Skeletal muscle satellite cell (primary cell): ENCODE results near the gene CRADD.
"Not testable (repeated sequence)": the region's sequence is repeated elsewhere in the genome, so short reads cannot be mapped to it uniquely, and the experiment has no call there.

Source experiments
- H3K27me3 ChIP-seq: 2 replicates; pipeline ENCODE4 v1.7.0; 2013; ENCODE audit warnings: low read length; ENCODE audit not compliant: control insufficient read depth, insufficient read depth
- H3K36me3 ChIP-seq: 2 replicates; pipeline ENCODE4 v1.7.0; 2013; ENCODE audit warnings: mild to moderate bottlenecking, control low read depth, low read length; ENCODE audit not compliant: insufficient read depth
- H3K4me1 ChIP-seq: 2 replicates; pipeline ENCODE4 v1.7.0; 2013; ENCODE audit warnings: low read length; ENCODE audit not compliant: control insufficient read depth, insufficient read depth
- H3K4me2 ChIP-seq: 2 replicates; pipeline ENCODE4 v1.7.0; 2013; ENCODE audit warnings: mild to moderate bottlenecking, low read length
- H3K4me3 ChIP-seq: 2 replicates; pipeline ENCODE4 v1.7.0; 2013; ENCODE audit warnings: low read length
- H3K9ac ChIP-seq: 2 replicates; pipeline ENCODE4 v1.7.0; 2013; ENCODE audit warnings: mild to moderate bottlenecking, low read depth, low read length, moderate library complexity
- H3K9me3 ChIP-seq: replicated peaks from 2 replicates; pipeline ENCODE4 v1.7.0; 2013; ENCODE audit warnings: mild to moderate bottlenecking, control low read depth, low read length

The CRADD gene

DNA sequence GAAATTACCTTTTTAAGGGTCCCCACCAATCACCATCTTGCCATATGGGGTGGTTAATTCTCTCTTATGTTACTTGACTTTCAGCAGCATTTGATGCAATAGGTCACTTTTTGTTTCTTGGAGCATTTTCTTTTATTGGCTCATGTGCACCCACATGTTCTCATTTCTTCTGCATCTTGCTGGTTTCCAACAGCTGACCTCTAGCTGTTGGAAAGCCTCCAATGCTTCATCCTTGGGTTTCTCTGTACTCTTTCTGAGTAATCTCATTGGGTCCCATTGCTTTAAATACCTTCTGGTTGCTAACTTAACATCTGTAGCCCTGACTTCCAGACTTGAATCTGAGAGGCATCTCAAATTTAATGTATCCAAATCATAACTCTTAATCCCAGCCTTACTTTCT, 116.8 kb downstream of the CRADD start:
- Histone ChIP-seq H3K27me3 (no peaks in the 10 kb centered on the region), H3K9ac (no peak overlapping the region), H3K4me3 (no peak overlapping the region), H3K4me2 (no peak overlapping the region), H3K4me1 (peaks cover 45% of the 10 kb centered on the region), H3K9me3 (no peaks in the 10 kb centered on the region), H3K36me3 (no peaks in the 10 kb centered on the region)

DNA sequence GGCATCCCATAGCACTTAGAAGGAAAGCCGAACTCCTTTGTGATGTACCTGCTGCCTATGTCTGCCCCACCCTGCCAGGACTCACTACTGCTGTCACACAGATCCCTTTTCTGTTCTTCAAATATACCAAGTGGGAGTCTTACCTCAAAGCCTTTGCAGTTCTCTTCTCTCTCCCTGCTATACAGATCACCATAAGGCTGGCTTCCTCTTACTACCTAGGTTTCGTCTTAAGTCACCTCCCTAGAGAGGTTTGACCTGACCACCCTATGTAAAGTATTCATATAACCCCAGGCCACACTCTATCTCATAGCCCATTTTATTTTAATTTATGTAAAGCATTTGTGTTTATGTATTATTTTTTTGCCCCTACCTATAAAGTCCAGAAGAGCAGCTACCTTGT, 117.6 kb downstream of the CRADD start:
- no peaks in the 10 kb centered on the region for H3K27me3 ChIP-seq
- no peak overlapping the region for H3K4me2 ChIP-seq
- no peak overlapping the region for H3K4me3 ChIP-seq
- no peaks in the 10 kb centered on the region for H3K9me3 ChIP-seq
- H3K4me1 ChIP-seq: peaks cover 37% of the 10 kb centered on the region
- no peaks in the 10 kb centered on the region for H3K36me3 ChIP-seq
- H3K9ac ChIP-seq: no peak overlapping the region

DNA sequence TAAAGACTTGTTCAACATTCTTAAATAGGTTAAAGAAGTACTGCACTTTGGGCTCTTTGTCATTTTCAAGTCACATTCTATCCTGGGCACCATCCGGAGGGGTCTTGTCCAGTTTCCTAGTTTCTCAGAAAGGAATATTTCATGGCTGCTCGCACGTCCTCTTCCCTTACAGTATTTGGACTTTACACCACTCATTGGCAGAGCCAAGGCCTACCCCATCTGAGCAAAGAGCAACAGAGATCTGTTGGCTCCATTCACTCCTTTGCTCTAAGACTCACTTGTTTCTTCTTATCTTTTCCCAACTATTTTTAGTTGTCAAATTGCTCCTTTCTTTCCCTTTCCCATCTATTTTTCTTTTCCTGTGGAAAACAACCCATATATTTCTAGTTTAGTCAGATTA, 118.2 kb downstream of the CRADD start:
- Histone ChIP-seq H3K27me3 (no peaks in the 10 kb centered on the region), H3K9ac (no peak overlapping the region), H3K4me1 (peaks cover 31% of the 10 kb centered on the region), H3K36me3 (no peaks in the 10 kb centered on the region), H3K4me3 (no peak overlapping the region), H3K4me2 (no peak overlapping the region), H3K9me3 (no peaks in the 10 kb centered on the region)

DNA sequence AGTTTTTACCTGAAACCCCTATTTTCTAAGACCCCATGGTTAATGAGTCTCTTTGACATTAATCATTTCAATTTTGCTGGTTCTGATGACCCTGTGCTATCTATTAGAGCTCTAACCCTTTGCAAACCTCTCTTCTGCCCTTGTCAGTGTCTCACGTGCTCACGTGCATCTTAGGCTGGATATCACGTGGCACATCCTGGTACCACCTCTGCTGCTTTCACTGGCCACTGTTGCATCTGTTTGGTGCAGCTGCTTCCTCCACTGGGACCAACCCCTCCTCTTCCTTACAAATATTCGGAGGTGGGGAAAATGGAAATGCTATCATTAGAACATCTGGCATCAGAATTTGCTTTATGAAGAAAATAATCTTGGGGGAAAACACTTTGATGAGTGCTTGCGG, 119.6 kb downstream of the CRADD start:
- Histone ChIP-seq H3K36me3 (no peaks in the 10 kb centered on the region), H3K4me3 (no peak overlapping the region), H3K9me3 (no peaks in the 10 kb centered on the region), H3K27me3 (no peaks in the 10 kb centered on the region), H3K4me1 (peaks cover 21% of the 10 kb centered on the region), H3K9ac (no peak overlapping the region), H3K4me2 (no peak overlapping the region)

DNA sequence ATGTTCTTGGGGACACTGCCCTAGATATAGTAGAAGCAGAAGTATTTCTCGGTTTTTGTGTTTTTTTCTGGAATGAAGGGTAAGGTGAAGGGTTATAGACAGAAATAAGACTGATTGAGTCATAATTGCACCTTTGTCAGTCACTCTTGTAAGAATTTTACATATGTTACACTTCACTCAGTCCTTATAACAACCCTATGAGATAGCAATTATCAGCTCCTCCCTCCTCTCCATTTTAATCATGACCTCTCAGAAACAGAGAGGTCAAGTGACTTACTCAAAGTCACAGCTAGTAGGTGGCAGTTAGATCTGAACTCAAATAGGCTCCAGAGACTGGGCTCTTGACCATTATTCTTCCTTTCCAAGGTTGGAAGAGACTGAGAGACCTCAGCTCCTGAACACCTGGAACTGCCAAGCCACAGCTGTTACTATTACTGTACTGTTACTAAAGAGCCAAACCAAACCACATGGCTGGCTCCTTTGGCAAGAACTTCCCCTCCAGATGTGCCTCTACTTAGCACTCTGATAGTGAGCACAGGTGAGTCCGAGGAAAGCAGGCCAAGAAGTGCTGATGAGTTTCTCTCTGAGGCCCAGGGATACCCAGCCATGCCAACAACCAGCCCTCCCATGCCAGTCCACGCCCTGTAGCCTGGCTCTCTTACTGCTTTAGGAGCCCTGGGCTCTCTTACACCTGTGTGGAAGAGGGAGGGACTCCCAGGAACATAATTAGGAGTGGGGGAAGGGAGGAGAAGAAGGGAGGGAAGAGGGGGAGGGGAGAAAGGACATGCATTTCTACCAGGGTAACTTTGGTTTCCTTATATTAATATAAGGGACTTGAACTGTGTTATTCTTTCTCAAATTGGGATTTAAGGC, 121.3 kb downstream of the CRADD start:
- no peak overlapping the region for H3K4me2 ChIP-seq
- H3K36me3 ChIP-seq: no peaks in the 10 kb centered on the region
- no peak overlapping the region for H3K9ac ChIP-seq
- H3K4me1 ChIP-seq: peaks cover 35% of the 10 kb centered on the region
- no peaks in the 10 kb centered on the region for H3K27me3 ChIP-seq
- no peaks in the 10 kb centered on the region for H3K9me3 ChIP-seq
- H3K4me3 ChIP-seq: no peak overlapping the region

DNA sequence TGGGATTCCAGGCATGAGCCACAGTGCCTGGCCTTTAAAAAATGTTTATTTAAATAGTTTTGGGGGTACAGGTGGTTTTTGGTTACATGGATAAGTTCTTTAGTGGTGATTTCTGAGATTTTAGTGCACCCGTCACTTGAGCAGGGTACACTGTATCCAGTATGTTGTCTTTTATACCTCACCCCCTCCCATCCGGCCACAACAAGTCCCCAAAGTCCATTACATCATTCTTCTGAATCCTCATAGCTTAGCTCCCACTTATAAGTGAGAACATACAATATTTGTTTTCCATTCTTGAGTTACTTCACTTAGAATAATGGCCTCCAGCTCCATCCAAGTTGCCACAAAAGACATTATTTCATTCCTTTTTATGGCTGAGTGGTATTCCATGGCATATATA, 124.5 kb downstream of the CRADD start:
- H3K4me1 ChIP-seq: peaks cover 52% of the 10 kb centered on the region
- H3K4me3 ChIP-seq, H3K9me3 ChIP-seq, H3K4me2 ChIP-seq, H3K27me3 ChIP-seq, H3K9ac ChIP-seq, H3K36me3 ChIP-seq: not testable (repeated sequence)

DNA sequence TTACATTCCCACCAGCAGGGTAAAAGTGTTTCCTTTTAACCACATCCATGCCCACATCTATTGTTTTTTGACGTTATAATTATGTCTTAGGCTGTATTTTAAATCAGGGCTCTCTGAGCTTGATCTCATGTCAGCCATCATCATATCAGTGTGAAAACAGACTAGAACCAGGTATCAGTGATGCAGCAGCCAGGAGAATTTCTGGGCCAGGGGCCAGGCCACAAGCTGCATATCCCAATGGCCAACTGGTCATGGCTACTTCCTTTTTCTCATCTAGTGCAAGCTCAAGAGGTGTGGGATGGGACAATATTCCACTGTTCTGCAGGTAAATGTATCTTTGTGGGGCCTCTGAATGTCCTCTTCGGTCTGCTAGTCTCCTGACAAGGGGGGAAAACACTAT, 125.1 kb downstream of the CRADD start:
- Histone ChIP-seq H3K27me3 (no peaks in the 10 kb centered on the region), H3K36me3 (no peaks in the 10 kb centered on the region), H3K9me3 (no peaks in the 10 kb centered on the region), H3K4me2 (no peak overlapping the region), H3K4me3 (no peak overlapping the region), H3K4me1 (peaks cover 52% of the 10 kb centered on the region), H3K9ac (peak overlapping the region; percentile 68)

DNA sequence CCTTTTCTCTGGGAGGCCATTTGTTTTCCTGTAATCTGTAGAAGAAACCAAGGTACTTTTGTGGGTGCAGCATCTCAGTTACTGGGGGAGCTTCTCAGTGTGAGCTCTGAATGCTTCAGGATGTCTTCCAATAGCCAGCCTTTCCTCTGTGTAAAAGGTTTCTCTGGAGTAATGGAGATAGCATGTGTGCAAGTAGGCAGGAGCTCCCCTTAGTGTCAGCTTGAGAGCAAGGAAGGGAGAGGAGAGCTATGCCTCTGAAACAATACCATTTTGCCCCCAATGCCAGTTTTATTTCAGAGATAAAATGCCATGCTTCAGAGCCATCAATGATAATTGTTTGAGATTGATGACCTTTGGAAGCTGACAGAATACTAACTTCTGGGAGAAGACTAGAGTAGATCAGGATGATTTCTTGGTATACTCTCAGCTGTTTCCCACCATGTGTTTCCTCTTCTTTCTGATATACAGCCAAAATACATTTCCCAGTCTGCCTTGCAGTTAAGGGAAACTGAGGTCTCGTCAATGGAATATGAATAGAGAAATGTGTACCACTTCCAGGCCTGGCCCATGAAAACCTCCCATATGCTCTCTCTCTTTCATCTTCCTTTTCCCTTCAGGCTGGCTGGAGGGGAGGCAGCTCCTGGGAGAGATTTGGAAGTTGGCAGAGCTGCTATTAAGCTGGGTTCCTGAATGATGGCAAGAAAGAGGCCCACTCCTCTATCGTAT, 125.7 kb downstream of the CRADD start:
- Histone ChIP-seq H3K4me2 (peak overlapping the region; percentile 63), H3K4me3 (peak overlapping the region; percentile 11), H3K9me3 (no peaks in the 10 kb centered on the region), H3K9ac (peak overlapping the region; percentile 68), H3K4me1 (peaks cover 50% of the 10 kb centered on the region), H3K36me3 (no peaks in the 10 kb centered on the region), H3K27me3 (no peaks in the 10 kb centered on the region)

DNA sequence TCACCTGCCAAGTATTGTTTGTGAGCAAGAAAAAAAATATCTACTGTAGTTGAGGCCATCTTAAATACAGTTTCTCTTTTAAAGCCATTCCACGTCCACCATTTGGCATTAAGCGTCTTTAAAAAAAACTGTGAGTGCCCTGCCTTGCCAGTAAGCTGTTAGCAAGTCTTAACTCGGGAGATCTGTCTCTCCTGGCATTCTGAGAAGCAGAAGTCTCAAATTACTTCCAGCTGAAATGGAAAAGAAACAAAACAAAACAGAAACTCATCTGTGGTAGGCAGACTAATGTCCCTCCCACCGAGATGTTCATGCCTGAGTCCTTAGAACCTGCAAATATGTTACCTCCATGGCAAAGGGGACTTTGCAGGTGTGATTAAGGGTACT, 126.2 kb downstream of the CRADD start:
- H3K4me3 ChIP-seq: peak overlapping the region; percentile 11
- H3K9ac ChIP-seq: peak overlapping the region; percentile 68
- H3K36me3 ChIP-seq: no peaks in the 10 kb centered on the region
- H3K9me3 ChIP-seq: no peaks in the 10 kb centered on the region
- no peaks in the 10 kb centered on the region for H3K27me3 ChIP-seq
- H3K4me2 ChIP-seq: peak overlapping the region; percentile 63
- peaks cover 46% of the 10 kb centered on the region for H3K4me1 ChIP-seq

DNA sequence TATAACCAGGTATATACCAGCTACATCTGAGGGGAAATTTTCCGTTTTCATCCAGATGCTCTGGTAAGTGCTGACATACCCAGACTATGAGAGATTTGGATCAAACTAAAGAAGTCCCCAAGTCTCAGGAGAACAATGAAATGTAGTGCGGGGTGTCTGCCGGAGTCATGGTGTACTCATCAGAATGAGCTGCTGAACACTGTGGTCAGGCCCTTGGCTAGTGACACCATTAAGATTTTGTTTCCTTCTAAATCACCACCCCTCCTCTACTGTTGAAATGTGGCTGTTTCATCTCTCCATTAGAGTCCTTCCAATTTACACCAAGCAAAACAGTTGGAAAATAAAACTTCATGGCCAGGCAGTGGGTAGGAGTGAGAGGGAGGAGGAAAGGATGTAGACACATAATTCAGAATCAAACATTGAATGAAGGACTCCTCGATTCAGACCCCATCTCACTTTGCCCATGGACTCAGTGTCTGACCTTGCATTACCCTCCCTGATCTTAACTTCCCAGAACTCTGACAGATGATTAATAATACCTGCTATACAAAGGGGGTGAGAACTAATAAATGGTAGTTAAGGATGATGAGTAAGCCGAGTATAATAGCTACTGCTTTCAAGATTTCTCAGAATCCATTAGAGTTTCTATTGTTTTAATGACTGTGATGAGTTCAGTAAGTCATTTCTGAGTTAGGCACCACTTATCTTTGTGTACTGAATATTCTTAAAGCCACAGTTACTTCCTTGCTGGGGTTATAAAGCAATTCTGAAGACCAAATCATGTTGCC, 127.4 kb downstream of the CRADD start:
- H3K27me3 ChIP-seq: no peaks in the 10 kb centered on the region
- peaks cover 53% of the 10 kb centered on the region for H3K4me1 ChIP-seq
- H3K9me3 ChIP-seq: no peaks in the 10 kb centered on the region
- H3K36me3 ChIP-seq: no peaks in the 10 kb centered on the region
- H3K9ac ChIP-seq: peak overlapping the region; percentile 68
- H3K4me2 ChIP-seq: peak overlapping the region; percentile 63
- peak overlapping the region; percentile 3 for H3K4me3 ChIP-seq

DNA sequence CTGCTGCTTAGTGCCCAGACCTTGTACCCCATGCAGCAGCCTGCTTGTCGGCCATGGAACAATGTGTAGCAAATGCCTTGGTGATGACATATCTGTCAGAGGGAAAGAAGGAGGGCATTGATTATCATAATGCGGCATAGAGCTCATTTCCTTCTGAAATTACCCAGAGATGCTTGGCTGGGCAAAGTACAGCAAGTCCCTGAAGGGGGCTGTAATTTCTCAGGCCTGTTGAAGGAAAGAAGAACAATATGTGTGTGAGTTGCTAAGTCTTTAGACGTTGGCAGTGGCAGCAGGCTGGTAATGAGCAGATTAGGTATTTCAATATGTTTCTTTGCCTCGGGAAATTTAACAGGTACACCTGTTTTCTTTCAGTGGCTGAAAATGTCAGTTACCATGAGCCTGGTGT, 128.6 kb downstream of the CRADD start:
- Histone ChIP-seq H3K36me3 (no peaks in the 10 kb centered on the region), H3K9ac (peak overlapping the region; percentile 68), H3K9me3 (no peaks in the 10 kb centered on the region), H3K4me2 (peak overlapping the region; percentile 2), H3K27me3 (no peaks in the 10 kb centered on the region), H3K4me3 (no peak overlapping the region), H3K4me1 (peaks cover 61% of the 10 kb centered on the region)
